Calu3 (cell line): Measurements from ENCODE around the gene EN2. TPM values are rescaled to one million over a fixed set of nuclear protein-coding genes. Genes with fewer than 3 reads are reported as not detected.

Source experiments
- BruUV-seq: library from RNA; stranded (reverse); fragments of 400-500 nt; replicated peaks from 2 replicates; lab custom pipeline; 2021; lab: Mats Ljungman, UMichigan
- CTCF ChIA-PET: fragments of 300-600 bp; sonication (Branson Sonifier 250); formaldehyde crosslinking; loops from one replicate; lab custom pipeline; 2022; ENCODE audit warnings: antibody characterized with exemption; lab: Charles Lee
- DNase-seq: peaks from one replicate; pipeline ENCODE4 v3.0.0; 2022
- H3K27ac Mint-ChIP-seq: one replicate; pipeline ENCODE4 v1.8.0; 2022; ENCODE audit warnings: mixed read lengths; ENCODE audit not compliant: unreplicated experiment
- H3K27me3 Mint-ChIP-seq: one replicate; pipeline ENCODE4 v1.8.0; 2022; ENCODE audit warnings: mixed read lengths; ENCODE audit not compliant: unreplicated experiment
- H3K36me3 Mint-ChIP-seq: one replicate; pipeline ENCODE4 v1.8.0; 2022; ENCODE audit warnings: mild to moderate bottlenecking, moderate library complexity, mixed read lengths; ENCODE audit not compliant: insufficient read depth, unreplicated experiment
- H3K4me1 Mint-ChIP-seq: one replicate; pipeline ENCODE4 v1.8.0; 2022; ENCODE audit warnings: mild to moderate bottlenecking, low read depth, mixed read lengths; ENCODE audit not compliant: unreplicated experiment
- H3K4me3 Mint-ChIP-seq: one replicate; pipeline ENCODE4 v1.8.0; 2022; ENCODE audit warnings: mild to moderate bottlenecking, low read depth, moderate library complexity, mixed read lengths; ENCODE audit not compliant: unreplicated experiment
- H3K9me3 Mint-ChIP-seq: one replicate; pipeline ENCODE4 v1.8.0; 2022; ENCODE audit warnings: low read depth, mixed read lengths; ENCODE audit not compliant: unreplicated experiment
- intact Hi-C: fragments of 100-400 bp; cut with micrococcal nuclease; formaldehyde crosslinking; loops from one replicate; pipeline ENCODE4 v1.10.0; 2022; ENCODE audit not compliant: unreplicated experiment
- total RNA-seq: library from RNA; stranded (reverse); gene quantifications from 2 replicates; pipeline ENCODE4 v1.2.3, GENCODE V29; 2022
- TF ChIP-seq, protein P1 (sequence below): fragments of 200-600 bp; IDR thresholded peaks from one replicate; pipeline ENCODE4 v1.8.0; 2022; ENCODE audit warnings: antibody characterized with exemption; ENCODE audit not compliant: unreplicated experiment

EN2 gene
- total RNA-seq, 1 experiment from 2014 or later = 3.2 TPM

DNA sequence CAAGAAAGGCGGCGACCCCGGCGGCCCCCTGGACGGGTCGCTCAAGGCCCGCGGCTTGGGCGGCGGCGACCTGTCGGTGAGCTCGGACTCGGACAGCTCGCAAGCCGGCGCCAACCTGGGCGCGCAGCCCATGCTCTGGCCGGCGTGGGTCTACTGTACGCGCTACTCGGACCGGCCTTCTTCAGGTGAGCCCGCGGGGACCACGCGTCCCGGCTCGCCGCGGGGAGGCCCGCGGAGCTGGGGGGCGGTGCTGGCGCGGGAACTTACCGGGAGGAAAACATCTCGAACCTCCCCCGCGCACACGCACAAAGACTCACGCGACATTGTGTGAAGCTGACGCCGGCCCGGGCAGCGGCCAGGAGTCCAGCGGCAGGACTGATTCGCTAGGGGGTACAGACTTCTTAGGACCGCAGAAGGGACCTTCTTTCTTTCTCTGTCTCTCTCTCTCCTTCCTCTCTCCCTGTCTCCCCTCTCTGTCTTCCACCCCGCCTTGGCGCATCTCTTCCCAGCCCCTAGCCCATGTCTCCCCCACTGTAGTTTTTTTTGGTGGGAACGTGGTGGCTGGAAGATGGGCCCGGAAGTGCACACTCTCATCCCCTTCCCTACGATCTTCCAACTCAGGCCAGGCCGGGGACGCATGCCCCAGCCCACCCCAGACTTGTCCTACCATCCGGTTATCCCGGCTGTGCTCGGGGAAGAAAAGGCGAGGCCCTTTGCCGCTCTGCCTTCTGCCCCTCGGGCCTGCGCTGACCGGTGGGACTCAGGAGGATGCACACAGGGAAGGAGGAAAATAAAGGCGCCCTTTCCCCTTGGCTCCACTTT is 1.2 kb downstream of the EN2 start:
- Mint-ChIP-seq H3K27me3 (peaks cover 67% of the 10 kb centered on the region), H3K4me3 (peak overlapping the region; percentile 86), H3K27ac (no peak overlapping the region), H3K36me3 (peaks cover 40% of the 10 kb centered on the region), H3K9me3 (no peaks in the 10 kb centered on the region), H3K4me1 (peaks cover 20% of the 10 kb centered on the region)
- DNase-seq = peak; percentile 19
- BruUV-seq = TSS peak; percentile 30
- TF ChIP-seq, protein P1, sequence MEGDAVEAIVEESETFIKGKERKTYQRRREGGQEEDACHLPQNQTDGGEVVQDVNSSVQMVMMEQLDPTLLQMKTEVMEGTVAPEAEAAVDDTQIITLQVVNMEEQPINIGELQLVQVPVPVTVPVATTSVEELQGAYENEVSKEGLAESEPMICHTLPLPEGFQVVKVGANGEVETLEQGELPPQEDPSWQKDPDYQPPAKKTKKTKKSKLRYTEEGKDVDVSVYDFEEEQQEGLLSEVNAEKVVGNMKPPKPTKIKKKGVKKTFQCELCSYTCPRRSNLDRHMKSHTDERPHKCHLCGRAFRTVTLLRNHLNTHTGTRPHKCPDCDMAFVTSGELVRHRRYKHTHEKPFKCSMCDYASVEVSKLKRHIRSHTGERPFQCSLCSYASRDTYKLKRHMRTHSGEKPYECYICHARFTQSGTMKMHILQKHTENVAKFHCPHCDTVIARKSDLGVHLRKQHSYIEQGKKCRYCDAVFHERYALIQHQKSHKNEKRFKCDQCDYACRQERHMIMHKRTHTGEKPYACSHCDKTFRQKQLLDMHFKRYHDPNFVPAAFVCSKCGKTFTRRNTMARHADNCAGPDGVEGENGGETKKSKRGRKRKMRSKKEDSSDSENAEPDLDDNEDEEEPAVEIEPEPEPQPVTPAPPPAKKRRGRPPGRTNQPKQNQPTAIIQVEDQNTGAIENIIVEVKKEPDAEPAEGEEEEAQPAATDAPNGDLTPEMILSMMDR = no peak
- CTCF ChIA-PET = no interaction called here
- intact Hi-C loops = no loop called here

- BruUV-seq = no TSS peak
- Mint-ChIP-seq H3K36me3 (peaks cover 40% of the 10 kb centered on the region), H3K4me3 (peak overlapping the region; percentile 86), H3K4me1 (peaks cover 20% of the 10 kb centered on the region), H3K27ac (peak overlapping the region; percentile 69), H3K9me3 (no peaks in the 10 kb centered on the region), H3K27me3 (peaks cover 59% of the 10 kb centered on the region)
- TF ChIP-seq, protein P1 = no peak
- no peak for DNase-seq
- intact Hi-C loops = no loop called here
- CTCF ChIA-PET = no interaction called here
Observed at GRCh38 chr7:155459700-155460461, 2.0 kb downstream of the EN2 start.

DNA sequence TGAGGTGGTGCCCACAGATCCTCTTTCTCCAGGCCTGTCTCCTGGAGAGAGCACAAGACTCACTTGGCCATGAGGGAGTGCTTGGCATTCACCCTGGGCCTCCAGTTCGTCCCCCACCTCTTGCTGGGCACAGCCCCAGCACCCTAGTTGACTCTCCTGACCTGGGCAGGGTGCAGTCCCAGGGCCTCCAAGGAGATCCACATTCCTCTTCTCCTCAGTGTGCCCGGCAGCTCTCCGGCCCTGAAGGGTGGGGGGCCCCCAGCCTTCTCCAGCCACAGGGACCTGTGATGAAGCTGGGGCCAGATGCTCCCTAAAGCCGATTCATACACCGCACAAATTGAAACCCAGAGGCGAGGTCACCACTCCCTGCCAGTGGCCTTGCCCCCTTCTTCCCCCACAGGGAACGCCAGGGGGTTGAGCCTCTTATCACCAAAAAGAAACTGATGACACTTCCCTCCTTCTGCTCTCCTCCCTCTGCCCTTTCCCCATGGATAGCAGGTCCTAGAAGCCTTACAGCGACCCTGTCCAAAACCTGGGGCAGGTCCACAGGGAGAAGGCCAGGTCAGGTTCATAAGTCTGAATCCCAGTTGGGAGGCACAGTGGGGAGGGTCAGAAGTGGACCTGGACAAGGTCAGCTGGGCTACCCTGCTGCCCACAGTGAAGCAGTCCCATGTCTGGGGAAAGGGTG is 3.1 kb downstream of the EN2 start:
- no peak for DNase-seq
- CTCF ChIA-PET = interaction anchor here (0.7 kb wide), 1 partner anchor 15 kb away, joined by 3 read pairs; no protein-coding TSS in a partner anchor
- Mint-ChIP-seq H3K27me3 (peaks cover 47% of the 10 kb centered on the region), H3K27ac (no peak overlapping the region), H3K4me1 (peaks cover 19% of the 10 kb centered on the region), H3K4me3 (no peak overlapping the region), H3K9me3 (no peaks in the 10 kb centered on the region), H3K36me3 (peaks cover 35% of the 10 kb centered on the region)
- TF ChIP-seq, protein P1 = no peak
- intact Hi-C loops = no loop called here
- BruUV-seq = no TSS peak

- DNase-seq = no peak
- Mint-ChIP-seq H3K36me3 (peaks cover 31% of the 10 kb centered on the region), H3K27me3 (peaks cover 42% of the 10 kb centered on the region), H3K9me3 (no peaks in the 10 kb centered on the region), H3K27ac (no peak overlapping the region), H3K4me1 (peaks cover 13% of the 10 kb centered on the region), H3K4me3 (no peak overlapping the region)
- TF ChIP-seq, protein P1 = no peak
- CTCF ChIA-PET = interaction anchor here (0.7 kb wide), 1 partner anchor 16 kb away, joined by 3 read pairs; no protein-coding TSS in a partner anchor
- no TSS peak for BruUV-seq
- intact Hi-C loops = no loop called here
Observed at GRCh38 chr7:155461631-155462030, 3.7 kb downstream of the EN2 start.
